ENCODE results near the gene IRF2. TPM values are rescaled to one million over a fixed set of nuclear protein-coding genes. Genes with fewer than 3 reads are reported as not detected.
A peak's percentile ranks its signal among the peaks of the same experiment; 100 is the strongest.

The IRF2 gene
- total RNA-seq, 1 experiment from 2014 or later: 6.6 TPM

DNA sequence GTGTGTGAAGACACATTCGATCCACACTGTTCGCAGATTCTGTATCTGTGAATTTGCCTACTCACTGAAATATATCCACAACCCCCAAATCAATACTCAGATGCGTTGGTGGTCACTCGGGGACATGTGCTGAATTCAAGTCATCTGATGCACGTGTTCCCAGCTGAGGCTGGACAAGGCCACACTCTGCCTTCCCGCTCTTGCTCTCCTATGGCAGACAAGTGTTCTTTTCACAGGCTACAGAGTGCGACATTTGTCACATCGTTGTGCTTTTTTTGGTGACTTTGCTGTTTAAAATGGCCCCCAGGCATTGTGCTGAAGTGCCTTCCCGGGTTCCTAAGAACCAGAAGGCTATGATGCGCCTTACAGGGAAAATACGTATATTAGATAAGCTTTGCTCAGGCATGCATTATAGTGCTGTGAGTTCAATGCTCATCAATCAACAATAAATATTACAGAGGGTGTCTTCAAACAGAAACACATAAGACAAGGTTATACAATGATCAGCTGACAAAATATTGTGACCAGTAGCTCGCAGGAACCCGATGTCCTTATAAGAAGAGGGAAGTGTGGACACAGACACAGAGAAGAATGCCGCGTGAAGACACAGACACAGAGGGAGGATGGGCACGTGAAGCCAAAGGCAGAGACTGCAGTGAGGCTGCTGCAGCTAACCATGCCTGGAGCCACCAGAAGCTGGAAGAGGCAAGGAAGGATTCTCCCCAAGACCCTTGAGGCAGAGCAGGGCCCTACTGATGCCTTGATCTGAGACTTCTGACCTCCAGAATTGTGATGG, 42.0 kb downstream of the IRF2 start:
- DNase-seq (ENCODE audit: low spot score): no peak

DNA sequence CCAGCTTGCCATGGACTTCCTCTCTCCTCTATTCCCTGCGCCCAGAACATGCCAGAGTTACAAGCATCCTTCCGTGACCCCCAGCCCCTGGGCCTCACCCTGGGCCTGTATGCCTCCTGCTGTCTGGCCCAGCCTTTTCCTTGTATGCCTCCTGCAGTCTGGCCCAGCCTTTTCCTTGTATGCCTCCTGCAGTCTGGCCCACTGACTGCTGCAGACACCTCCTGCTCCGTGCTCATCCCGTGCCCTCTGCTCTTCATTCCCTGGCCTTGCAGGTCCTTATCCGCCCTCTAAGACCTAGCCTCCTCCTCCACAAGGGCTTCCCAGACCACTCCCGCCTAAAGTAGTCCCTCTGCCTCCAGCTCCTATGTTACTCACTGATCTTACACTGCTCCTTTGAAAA, 44.2 kb downstream of the IRF2 start:
- DNase-seq (ENCODE audit: low spot score): no peak

DNA sequence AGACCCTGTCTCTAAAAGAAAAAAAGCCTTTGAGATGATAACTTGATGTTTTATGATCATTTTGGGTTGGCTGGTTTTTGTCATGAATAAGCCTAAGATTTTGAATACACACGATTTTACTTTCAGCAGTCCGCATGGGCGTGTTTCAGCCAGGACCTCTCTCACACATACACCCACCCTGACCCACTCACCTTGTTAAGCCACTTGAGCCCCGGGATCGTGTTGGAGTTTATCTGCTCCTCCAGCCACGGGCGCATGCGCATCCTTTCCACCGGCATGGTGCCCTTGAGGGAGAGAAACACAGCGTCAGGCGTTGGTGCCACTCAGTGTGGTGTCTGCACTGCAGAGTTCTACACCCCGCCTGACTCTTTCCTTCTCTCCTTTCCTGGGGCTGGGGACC, 45.6 kb downstream of the IRF2 start:
- no peak for DNase-seq (ENCODE audit: low spot score)

GRCh38 chr4:184427687-184428086, 46.7 kb downstream of the IRF2 start:
- no peak for DNase-seq (ENCODE audit: low spot score)

- no peak for DNase-seq (ENCODE audit: low spot score)
Measured at GRCh38 chr4:184427093-184427492, 47.3 kb downstream of the IRF2 start.

DNA sequence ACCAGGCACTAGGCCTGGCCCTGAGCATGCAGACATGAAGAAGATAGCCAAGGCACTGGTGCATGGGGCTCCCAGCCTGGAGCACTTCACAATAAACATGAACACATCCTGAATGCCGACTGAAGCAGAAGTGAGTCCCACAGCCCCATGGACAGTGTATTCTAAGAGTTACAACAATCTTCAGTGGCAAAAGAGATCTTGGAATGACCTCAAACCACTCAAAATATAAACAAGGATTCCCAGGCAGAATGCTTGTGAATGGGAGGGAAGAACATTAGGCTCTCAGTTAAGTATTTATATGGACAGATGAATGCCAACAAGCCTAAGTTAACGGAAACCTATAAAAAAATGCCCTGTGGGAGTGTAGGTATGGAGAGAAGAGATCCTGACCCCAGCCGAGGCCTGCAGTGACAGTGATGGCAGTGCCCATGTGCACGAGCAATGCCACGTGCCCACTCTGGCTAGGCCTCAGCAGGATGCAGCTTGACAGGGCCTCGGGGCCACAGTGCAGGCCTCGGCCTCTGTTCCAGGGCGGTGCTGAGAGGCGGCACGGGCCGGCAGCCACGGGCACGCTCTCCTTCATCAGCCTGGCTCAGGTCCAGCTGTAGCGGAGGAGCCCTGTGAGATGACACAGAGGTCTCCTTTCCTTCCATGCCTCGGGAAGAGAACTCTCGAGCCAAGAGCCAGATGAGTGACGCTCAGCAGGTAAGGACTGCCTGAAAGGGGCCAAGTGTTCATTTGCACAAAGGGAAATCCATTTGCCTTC, 49.2 kb downstream of the IRF2 start:
- no peak for DNase-seq (ENCODE audit: low spot score)

DNA sequence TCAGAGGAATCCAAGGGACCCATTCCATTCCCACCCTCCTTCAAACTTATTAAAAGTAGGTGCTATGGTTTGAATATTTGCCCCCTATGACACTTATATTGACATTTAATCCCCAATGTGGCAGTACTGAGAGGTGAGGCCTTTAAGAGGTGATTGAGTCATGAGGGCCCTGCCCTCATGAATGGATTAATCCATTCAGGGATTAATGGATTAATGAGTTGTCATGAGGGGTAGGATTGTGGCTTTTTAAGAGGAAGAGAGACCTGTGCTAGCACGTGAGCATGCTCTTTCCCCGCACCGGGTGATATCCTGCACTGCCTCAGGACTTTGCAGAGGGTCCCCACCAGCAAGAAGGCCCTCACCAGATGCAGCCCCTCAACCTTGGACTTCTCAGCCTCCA, 50.1 kb downstream of the IRF2 start:
- DNase-seq (ENCODE audit: low spot score): no peak

DNA sequence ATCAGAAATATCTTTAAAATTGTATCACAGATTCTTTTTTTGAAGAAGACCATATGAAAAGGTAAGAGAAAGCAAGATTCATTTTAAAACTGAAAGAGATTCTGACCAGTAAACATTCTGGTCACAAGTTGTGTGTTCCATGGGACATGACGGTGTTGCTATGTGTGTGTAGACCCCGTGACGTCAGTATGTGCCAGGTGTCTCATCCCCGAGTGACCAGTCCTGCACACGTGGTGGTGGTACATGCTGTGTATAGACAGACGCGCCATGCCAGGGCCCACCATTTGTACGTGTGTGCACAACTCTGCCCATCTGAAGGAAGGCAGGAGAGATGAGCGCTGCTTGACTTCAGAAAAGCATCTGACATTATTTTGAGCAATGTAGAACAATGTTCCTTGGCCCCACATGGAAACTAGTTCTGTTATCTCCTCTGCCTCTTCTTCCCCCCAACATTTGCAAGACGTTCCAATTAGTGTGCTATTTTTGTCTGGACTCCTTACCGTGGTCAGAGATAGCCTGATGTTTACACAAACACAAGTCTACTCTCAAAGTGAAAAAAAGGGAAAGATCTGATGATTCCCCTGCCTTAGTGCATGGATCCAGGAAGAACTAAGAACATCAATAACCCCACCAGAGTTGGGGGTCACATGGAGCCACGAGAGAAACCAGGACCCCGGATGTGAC, 51.2 kb downstream of the IRF2 start:
- DNase-seq (ENCODE audit: low spot score): no peak

- DNase-seq (ENCODE audit: low spot score): no peak
Measured at GRCh38 chr4:184422378-184422777, 52.0 kb downstream of the IRF2 start.

DNA sequence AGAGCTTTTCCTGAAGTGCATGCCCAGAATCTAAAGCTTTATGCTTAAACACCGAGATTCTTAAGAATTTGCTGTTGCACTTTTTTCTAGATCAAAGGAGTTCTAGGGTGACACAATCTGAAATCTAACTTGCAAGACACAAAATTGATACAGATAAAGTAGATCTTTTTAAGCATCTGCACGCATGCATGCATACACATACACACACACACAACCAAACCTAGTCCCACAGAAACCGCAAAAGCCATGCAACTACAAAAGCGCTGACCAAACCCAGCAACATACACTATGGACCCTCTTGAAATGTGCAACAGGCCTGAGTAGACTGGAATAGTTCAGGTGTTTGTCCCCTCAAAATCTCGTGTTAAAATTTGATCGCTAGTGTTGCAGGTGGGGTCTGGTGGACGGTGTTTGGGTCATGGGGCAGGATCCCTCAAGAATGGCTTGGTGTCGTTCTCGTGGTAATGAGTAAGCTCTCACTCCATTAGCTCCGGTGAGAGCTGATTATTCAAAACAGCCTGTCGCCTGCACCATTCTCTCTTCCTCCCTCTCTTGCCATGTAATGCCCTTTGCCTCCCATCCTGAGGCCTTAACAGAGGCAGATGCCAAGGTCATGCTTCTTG, 52.7 kb downstream of the IRF2 start:
- DNase-seq (ENCODE audit: low spot score): no peak

- DNase-seq (ENCODE audit: low spot score): no peak
Measured at GRCh38 chr4:184420881-184421416, 53.4 kb downstream of the IRF2 start.

DNA sequence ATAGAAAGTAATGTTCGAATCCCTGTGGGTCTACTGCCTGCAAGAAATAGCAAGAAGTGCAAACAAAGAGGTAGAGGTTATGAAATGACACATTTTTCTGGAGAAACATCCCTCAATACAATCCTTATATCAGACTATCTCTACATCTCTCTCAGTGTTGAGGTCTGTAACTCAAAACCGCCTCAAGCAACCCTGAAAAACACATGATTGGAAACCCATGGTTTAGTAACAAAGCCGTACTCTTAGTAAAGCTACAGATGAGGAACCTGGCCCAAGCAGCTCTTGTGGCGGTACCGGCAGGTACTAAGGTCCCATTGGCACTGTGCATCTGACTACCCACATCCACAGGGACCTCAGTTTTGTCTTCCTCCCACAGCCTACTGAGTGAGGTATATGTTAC, 53.9 kb downstream of the IRF2 start:
- no peak for DNase-seq (ENCODE audit: low spot score)

GRCh38 chr4:184419976-184420375, 54.4 kb downstream of the IRF2 start:
- DNase-seq (ENCODE audit: low spot score): no peak

DNA sequence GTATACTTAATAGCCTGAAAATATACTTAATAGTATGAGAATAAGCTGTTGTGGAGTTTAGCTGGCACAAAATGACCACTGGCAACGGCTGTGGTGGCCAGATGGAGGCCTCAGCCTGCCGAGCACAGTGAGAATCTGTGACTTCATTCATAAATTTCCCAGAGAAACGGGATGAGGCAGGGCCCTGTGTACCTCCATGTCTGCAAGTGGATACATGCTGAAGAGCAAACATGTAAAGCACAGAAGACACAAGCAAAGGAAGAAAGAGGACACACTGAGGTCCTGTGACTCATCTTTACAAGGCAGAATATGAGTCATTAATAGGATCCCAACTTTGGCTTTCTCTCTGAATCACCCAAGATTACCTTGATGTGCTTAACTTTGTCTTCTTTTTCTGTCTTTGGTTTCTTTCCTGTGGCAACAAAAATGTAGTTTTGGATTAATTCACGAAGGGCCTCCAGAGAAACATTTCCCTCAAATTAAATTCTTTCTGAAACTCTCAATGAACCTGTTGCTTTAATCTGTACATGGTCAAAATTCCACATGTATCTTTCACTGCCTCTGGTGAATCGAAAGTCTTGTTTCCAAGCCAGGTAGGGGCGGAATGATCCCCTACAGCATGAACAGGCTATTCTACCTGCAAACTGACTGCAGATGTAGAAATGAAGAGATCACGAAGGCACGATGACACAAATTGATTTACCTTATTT, 56.4 kb downstream of the IRF2 start:
- peak; percentile 19 for DNase-seq (ENCODE audit: low spot score)

DNA sequence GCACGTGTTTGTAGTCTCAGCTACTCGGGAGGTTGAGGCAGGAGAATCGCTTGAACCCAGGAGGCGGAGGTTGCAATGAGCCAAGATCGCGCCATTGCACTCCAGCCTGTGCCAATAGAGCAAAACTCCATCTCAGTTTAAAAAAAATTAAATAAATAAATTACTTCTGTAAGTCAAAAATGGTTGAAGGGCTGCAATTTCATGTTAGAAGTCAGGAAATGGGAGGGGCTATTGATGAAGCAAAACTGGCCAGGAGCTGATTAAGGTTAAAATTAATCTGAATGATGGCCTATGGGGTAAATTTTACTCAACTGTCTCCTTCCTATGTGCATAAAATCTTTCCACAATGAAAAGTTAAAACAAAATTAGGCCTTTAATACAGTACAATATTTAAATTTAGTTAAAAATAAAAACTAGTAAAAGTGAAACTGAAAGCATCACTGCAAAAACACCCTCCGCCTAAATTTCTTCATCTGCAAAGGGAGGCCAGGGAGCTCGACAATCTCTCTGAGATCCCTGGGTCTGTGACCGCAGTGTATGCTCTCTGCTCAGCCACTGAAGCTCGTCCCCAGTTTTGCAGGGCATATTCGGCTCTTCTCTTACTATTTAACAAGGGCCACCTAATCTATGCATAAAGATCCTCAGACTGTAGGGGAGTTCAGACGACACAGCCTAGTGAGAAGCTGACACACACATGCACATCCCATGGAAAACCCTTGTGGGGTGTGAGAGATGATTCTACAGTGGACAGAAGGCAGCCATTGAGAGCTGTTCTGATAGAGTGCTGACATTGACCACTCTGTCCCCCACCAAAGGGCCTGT, 57.2 kb downstream of the IRF2 start:
- DNase-seq (ENCODE audit: low spot score): no peak

DNA sequence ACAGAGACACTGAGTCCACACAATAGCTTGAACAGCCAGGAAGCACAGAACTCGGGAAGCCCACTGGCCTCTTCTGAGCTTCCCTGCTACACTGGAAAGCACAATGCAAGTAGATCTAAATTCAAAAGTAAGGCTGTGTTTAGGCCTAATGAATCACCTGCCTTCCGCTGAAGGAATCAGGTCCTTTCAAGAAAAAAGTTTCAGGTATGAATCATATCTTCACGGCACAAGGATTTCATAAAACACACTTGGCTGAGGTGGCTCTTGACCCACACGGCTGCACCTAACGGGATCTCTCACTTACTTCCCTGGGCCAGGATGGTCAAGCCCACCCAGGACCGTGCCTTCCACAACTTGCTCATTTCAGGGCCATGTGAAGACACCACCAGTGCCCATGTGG, 59.3 kb downstream of the IRF2 start:
- no peak for DNase-seq (ENCODE audit: low spot score)

- DNase-seq (ENCODE audit: low spot score): no peak
Measured at GRCh38 chr4:184413261-184414046, 60.9 kb downstream of the IRF2 start.

DNA sequence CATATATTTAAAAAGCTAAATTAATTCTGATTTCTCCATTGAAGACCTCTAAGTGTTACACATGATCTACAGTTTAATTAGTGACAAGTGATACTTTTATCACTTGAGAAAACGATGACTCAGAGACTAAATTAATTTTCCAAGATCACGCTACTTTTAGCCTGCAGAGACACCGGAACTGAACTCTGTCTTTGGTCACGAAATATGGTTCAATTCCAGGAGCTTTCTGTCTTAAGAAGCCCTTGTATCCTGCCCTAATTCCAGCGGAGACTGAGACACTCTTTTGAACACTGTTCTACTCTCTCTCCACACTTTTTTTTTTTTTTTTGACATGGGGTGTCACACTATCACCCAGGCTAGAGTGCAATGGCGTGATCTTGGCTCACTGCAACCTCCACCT, 63.6 kb downstream of the IRF2 start:
- no peak for DNase-seq (ENCODE audit: low spot score)

GRCh38 chr4:184409911-184410692, 64.2 kb downstream of the IRF2 start:
- no peak for DNase-seq (ENCODE audit: low spot score)

Data from HT-29 (cell line).